Measurements from ENCODE around the gene UBL7. TPM values are rescaled to one million over a fixed set of nuclear protein-coding genes. Genes with fewer than 3 reads are reported as not detected.
A peak's percentile ranks its signal among the peaks of the same experiment; 100 is the strongest.

UBL7 gene
- total RNA-seq, 1 donor from 2014 or later: 53.7 TPM

DNA sequence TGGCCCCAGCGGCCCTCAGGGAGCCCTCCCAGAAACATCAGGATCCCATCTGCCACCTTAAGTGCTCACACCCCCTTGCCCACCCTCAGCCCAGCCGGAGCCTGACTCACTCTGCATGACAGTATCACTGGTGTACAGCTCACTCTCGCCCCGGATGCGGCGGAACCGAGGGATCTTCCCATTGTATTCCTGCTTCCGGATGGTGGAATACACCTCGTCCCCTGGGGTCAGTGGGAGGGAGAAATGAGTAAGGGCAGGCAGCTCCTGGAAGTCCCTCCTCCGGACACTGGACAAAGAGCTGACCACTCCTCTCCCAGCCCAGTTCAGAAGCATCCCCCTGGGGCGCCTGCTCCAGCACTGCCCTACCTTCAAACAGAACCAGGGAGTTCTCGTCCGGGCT, 43.7 kb downstream of the UBL7 start:
- TF ChIP-seq, protein P1, sequence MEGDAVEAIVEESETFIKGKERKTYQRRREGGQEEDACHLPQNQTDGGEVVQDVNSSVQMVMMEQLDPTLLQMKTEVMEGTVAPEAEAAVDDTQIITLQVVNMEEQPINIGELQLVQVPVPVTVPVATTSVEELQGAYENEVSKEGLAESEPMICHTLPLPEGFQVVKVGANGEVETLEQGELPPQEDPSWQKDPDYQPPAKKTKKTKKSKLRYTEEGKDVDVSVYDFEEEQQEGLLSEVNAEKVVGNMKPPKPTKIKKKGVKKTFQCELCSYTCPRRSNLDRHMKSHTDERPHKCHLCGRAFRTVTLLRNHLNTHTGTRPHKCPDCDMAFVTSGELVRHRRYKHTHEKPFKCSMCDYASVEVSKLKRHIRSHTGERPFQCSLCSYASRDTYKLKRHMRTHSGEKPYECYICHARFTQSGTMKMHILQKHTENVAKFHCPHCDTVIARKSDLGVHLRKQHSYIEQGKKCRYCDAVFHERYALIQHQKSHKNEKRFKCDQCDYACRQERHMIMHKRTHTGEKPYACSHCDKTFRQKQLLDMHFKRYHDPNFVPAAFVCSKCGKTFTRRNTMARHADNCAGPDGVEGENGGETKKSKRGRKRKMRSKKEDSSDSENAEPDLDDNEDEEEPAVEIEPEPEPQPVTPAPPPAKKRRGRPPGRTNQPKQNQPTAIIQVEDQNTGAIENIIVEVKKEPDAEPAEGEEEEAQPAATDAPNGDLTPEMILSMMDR (IDR thresholded peaks at IDR 0.05; ENCODE audit: unreplicated experiment): no peak
- Mint-ChIP-seq H3K27me3 (no peaks in the 10 kb centered on the region), H3K36me3 (ENCODE audit: insufficient read depth) (no peaks in the 10 kb centered on the region), H3K27ac (no peak overlapping the region), H3K4me1 (ENCODE audit: low read depth) (peaks cover 8% of the 10 kb centered on the region), H3K4me3 (ENCODE audit: low read depth) (no peak overlapping the region), H3K9me3 (ENCODE audit: low read depth) (no peaks in the 10 kb centered on the region)
- no peak for DNase-seq (ENCODE audit: low spot score, unreplicated experiment)

DNA sequence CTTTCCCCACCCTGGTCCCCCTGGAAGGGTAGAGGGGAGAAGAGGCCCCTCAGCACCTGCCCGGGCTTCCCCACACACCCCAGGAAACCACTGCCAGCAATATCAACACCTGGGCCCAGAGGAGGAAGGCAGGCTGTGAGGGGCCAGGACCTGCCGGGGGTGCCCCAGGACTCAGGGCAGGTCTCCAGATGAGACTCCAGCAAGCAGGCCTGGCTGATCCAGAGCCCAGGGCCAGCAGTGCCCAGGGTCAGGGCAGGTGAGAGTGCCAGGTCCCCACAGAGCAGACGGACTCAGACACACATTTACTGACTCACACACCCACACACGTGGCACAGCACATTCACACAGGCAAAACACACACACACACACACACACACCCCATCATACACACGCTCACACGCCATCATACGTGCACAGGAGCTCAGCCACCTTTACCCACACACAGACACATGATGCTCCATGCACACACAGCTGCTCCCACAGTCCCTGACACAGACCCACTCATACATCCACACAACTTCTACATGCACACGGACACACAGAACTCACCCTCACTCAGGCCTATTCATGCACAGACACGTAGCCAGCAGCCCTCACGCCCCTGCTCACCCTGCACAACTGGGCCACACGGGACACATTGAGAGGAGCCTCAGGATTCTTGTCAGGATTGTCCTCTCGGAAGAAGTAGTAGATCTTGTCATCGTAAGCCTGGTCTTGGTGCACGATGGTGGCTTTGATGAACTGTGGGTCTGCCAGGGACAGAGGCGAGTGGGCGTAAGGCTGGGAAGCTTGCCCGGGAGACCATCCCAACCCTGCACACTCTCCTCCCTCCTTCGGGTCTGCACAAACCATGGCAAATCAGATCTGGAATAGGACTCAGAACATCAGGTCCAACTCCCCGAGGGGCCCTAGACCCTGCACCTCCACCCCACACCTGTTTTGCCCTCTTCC, 44.7 kb downstream of the UBL7 start:
- Mint-ChIP-seq H3K27me3 (no peaks in the 10 kb centered on the region), H3K4me3 (ENCODE audit: low read depth) (no peak overlapping the region), H3K27ac (peak overlapping the region; percentile 0), H3K9me3 (ENCODE audit: low read depth) (no peaks in the 10 kb centered on the region), H3K4me1 (ENCODE audit: low read depth) (peaks cover 3% of the 10 kb centered on the region), H3K36me3 (ENCODE audit: insufficient read depth) (no peaks in the 10 kb centered on the region)
- no peak for DNase-seq (ENCODE audit: low spot score, unreplicated experiment)
- TF ChIP-seq, protein P1 (IDR thresholded peaks at IDR 0.05; ENCODE audit: unreplicated experiment): no peak

DNA sequence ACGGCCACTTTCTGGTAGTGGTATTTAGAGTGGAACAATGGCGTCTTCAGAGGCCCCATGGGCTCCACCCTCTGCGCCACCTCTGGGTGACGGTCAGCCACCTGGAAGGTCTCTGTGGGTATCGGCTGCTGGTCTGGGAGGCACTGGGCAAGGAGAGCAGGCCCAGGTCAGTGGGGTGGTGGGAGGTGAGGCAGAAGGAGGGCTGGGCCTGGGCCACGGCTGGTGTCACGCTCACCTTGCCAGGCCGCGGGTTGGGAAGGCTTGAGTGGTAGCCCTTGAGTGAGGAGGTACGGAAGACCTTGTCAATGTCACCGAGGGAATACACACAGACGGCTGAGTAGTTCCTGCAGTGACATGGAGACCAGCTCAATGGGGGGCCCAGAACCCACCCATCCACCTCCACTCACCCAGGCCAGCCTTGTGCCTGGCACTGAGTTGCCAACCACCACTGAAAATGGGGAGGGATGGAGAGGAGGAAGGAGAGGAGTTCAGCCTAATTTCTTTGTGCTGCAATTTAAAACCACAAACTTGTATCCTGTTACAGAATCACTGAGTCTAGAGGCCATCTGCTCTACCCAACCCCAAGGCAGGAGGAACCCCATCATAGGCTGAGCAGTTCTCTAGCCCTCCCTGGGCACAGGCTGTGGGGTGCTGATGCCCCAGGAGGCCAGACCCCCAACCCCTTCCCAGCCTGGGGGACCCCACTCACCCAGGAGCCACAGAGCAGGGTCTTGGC, 46.2 kb downstream of the UBL7 start:
- Mint-ChIP-seq H3K9me3 (ENCODE audit: low read depth) (no peaks in the 10 kb centered on the region), H3K27ac (peak overlapping the region; percentile 43), H3K36me3 (ENCODE audit: insufficient read depth) (no peaks in the 10 kb centered on the region), H3K4me3 (ENCODE audit: low read depth) (no peak overlapping the region), H3K27me3 (no peaks in the 10 kb centered on the region), H3K4me1 (ENCODE audit: low read depth) (peaks cover 3% of the 10 kb centered on the region)
- TF ChIP-seq, protein P1 (IDR thresholded peaks at IDR 0.05; ENCODE audit: unreplicated experiment): no peak
- DNase-seq (ENCODE audit: low spot score, unreplicated experiment): no peak

DNA sequence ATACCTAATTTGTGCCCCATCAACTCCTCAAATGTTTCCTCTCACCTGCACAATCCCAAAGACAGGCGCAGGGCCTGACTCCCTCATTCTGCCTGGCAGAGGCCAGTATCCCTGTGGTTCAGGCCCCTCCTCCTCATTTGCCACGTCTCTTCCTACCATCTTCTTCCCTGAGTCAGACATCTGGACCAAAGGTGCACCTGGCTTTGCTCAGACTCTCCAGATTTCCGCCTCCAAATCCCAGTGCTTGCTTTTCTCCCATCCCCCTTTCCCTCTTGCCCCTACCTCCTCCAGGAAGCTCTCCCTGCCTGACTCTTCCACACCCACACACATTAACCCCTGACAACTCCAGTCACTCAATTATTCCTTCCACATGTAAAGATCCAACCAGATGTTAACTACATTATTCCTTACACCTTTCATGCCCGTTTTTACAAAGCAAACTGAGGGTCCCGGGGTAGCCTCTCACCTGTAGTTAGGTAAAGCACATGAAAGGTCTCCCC, 46.8 kb downstream of the UBL7 start:
- Mint-ChIP-seq H3K4me3 (ENCODE audit: low read depth) (no peak overlapping the region), H3K9me3 (ENCODE audit: low read depth) (no peaks in the 10 kb centered on the region), H3K27me3 (no peaks in the 10 kb centered on the region), H3K4me1 (ENCODE audit: low read depth) (peaks cover 3% of the 10 kb centered on the region), H3K36me3 (ENCODE audit: insufficient read depth) (no peaks in the 10 kb centered on the region), H3K27ac (no peak overlapping the region)
- DNase-seq (ENCODE audit: low spot score, unreplicated experiment): no peak
- TF ChIP-seq, protein P1 (IDR thresholded peaks at IDR 0.05; ENCODE audit: unreplicated experiment): no peak

DNA sequence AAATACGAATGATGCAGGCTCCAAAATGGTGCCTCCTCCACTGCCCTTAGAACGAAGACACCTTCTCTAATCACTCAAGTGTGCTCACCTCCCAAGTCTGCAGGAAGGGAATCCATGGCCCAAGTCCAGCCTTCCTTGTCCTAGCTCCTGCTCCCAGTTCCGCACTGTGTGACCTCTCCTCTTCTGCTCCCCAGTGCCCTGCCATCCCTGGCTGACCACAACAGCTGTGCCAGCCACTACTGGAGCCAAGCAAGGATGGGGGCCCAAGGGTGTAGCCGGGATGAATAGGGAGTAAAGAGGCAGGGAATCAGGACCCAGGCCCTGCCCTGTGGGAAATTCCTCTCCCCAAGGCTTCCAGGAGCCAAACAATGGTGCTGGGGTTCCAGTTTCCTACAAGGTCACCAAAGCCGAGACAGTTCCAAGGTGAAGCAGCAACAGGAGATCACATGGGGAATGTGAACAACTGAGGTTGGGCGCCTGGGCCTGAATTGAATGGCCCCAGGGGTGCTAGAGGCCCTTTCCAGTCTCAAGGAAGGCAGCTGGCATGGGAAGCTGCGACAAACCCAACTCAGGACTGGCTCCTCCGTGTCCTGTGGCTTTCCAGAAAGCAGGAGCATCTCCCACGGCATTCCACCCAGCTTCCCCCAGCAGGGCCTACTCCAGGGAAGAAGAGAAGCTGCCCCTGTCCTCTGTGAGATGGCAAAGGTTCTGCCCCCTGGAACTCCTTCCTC, 47.4 kb downstream of the UBL7 start:
- H3K4me3 Mint-ChIP-seq (ENCODE audit: low read depth): no peak overlapping the region
- no peak overlapping the region for H3K27ac Mint-ChIP-seq
- TF ChIP-seq, protein P1 (IDR thresholded peaks at IDR 0.05; ENCODE audit: unreplicated experiment): no peak
- H3K27me3 Mint-ChIP-seq: peaks cover 2% of the 10 kb centered on the region
- no peaks in the 10 kb centered on the region for H3K36me3 Mint-ChIP-seq (ENCODE audit: insufficient read depth)
- no peak for DNase-seq (ENCODE audit: low spot score, unreplicated experiment)
- H3K9me3 Mint-ChIP-seq (ENCODE audit: low read depth): no peaks in the 10 kb centered on the region
- no peaks in the 10 kb centered on the region for H3K4me1 Mint-ChIP-seq (ENCODE audit: low read depth)

Measured in progenitor cell of endocrine pancreas (in vitro differentiated cells).